Measurements from ENCODE around the gene SLC2A6.

Gene SLC2A6

DNA sequence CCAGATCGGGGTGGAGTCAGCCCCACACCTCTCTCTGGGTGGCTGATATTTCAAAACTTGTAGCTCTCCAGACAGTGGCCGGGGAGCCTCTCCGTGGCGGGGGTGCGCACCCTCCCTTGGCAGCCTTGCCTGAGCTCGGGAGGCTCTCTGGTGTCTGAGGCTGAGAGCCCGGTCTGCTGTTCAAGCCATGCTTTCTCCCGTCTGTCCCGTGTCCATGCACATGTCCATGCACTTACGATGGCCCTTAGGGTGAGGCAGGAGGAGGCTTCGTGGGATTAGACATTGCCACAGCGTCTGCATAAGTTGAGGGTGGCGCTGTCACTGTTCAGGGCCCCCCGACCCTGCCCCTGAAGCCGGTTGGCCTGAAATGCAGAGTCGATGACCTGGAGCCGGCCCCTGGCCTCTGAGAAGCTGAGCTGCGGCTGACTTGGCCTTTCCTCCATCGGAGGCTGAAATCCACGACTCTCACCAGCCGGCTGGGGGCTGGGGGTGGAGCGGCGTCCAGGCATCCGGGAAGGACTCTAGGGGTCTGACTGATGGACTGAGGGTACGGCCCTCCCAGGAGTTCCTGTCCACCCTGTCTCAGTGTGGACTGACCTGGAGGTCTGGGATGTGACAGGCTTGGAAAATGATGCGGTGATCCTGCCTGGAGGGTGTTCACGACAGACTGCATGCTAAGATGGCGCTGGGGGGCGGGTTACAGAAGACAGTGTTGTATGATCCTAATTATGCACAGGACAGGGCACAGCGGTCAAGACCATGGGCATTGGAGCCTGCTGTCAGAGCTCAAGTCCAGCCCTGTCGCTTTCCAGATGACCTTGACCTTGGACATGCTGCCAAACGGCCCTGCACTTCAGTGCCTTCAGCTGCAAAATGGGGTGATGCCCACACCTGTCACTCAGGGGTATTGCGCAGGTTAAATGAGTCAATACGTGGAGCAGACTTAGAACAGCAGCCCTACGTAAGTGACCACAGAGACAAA lies 18.3 kb upstream of the SLC2A6 start:
- no peak for DNase-seq (ENCODE audit: low read depth in 1 of 2, low spot score in 1 of 2)

DNA sequence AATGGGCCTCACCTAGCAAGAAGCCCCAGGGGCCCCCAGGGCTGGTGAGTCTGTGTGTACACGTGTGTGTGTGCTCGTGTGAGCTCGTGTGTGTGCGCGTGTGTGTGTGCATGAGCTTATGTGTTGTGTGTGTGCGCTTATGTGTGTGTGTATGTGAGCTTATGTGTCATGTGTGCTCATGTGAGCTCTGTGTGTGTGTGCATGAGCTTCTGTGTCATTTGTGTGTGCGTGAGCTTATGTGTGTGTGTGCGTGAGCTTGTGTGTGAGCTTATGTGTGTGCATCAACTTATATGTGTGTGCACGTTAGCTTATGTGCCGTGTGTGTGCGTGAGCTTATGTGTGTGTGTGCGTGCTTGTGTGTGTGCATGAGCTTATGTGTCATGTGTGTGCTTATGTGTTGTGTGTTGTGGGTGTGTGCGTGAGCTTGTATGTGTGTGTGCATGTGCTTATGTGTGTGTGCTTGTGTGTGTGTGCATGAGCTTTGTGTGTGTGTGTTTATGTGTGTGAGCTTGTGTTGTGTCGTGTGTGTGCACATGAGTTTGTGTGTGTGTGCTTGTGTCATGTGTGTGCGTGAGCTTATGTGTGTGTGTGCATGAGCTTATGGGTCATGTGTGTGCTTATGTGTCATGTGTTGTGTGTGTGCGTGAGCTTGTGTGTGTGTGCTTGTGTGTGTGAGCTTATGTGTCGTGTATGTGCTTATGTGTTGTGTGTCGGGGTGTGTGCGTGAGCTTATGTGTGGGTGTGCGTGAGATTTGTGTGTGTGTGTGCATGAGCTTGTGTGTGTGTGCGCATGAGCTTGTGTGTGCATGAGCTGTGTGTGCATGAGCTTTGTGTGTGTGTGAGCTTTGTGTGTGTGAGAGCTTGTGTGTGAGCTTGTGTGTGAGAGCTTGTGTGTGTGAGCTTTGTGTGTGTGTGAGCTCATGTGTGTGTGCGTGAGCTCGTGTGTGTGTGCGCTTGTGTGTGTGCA lies 16.7 kb upstream of the SLC2A6 start:
- no peak for DNase-seq (ENCODE audit: low read depth in 1 of 2, low spot score in 1 of 2)

DNA sequence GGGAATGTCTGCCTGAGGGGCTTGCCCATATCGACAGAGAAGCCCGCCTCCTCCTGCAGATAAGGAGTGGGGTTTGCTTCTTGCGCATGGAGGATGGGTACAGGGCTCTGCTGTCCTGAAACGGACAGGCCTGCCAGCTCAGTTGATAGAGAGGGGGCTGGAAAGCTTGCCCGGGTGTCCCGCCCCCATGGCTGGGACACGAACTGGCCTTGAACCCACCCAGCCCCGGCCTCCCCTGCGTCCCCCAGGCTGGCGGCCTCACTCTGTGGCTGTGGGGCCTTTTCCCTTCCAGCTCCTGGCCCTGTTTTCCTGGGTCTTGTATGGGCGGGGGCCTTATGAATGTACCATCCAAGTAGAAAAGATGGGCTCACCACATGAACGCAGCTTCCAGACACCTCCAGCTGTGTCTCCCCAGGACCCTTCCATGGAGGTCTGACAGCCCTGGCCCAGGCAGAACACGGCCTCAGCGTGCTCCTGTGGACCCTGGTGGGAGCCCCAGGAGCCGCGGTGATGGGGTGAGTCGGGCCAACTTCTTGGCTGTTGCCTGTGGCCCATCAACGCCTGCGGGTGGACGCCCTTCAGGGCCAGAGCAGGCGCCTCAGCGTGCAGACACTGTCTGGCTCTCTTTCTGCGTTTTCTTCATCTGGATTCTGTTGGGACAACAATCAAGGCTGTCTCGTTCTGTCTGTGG lies 15.9 kb upstream of the SLC2A6 start:
- no peak for DNase-seq (ENCODE audit: low read depth in 1 of 2, low spot score in 1 of 2)

DNA sequence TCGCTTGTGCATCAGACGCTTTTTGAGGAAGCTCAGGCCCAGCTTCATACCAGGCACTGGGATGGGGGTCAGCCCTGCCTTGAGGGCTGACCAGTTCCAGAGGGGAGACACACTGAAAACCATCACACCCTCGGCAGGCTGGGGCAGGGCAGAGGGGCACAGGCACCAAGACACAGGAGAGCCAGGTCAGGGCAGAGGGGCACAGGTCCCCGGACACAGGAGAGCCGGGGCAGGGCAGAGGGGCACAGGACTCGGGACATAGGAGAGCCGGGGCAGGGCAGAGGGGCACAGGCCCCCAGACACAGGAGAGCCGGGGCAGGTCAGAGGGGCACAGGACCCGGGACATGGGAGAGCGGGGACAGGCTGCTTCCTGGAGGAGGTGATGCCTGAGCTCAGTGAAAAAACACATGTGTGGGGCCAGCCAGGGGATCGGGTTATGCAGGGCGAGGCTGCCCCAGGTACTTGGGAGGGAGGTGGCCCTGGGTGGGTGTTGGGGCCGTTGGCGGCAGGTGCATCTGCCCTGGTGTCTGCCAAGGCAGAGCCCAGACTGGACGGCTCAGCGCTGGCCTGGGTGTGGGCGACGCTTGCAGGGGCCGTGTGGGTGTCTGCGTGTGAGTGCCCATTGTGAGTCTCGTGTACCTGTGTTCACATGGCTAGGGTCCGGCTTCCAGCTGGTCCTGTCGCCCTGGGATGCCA lies 15.1 kb upstream of the SLC2A6 start:
- DNase-seq (ENCODE audit: low read depth in 1 of 2, low spot score in 1 of 2): no peak

- no peak for DNase-seq (ENCODE audit: low read depth in 1 of 2, low spot score in 1 of 2)
These were observed 14.5 kb upstream of the SLC2A6 start for GRCh38 chr9:133493428-133493827.

GRCh38 chr9:133492061-133493021 lies 13.4 kb upstream of the SLC2A6 start:
- DNase-seq (ENCODE audit: low read depth in 1 of 2, low spot score in 1 of 2): no peak

DNA sequence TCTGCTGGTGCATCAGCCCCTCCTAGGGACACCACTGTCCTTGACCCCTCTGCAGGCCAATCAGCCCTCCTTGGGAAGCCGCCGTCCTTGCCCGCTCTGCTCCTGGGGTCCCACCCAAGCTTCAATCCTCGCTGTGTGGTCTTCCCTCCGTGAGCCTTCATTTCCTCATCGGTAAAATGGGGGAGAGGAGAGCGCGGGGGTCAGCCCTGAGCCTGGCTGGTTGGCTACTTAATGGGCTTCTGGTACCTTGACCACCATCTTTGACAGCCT lies 12.7 kb upstream of the SLC2A6 start:
- DNase-seq (ENCODE audit: low read depth in 1 of 2, low spot score in 1 of 2): no peak

DNA sequence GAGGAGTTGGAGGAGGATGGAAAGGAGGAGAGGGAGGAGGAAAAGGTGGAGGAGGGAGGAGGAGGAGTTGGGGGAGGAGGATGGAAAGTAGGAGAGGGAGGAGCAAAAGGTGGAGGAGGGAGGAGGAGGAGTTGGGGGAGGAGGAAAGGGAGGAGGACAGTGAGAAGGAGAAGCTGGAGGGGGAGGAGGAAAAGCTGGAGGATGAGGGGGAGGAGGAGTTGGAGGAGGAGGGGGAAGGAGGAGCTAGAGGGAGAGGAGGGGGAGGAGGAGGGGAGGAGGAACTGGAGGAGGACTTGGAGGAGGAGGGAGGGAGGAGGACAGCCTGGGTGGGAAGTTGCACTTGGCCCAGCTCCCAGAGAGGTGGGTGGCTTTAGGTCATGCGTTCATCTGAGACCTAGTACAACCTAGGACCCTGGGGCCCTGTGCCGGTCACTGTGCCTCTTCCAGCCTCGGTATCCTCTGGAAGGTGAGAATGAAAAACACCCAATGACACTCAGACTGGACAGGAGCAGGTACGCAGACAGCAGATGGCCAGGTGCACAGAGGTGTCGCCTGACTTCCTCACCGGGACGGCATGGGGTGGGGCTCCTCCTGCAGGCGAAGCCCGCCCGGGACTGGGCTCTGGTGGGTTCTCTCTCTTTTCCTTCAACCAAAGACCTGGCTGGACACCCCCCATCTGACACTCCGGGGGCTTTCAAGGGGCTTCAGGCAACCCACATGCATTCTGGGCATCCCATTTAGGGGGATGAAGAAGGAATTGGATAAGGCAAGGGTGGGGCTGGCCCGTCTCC lies 12.2 kb upstream of the SLC2A6 start:
- no peak for DNase-seq (ENCODE audit: low read depth in 1 of 2, low spot score in 1 of 2)

DNA sequence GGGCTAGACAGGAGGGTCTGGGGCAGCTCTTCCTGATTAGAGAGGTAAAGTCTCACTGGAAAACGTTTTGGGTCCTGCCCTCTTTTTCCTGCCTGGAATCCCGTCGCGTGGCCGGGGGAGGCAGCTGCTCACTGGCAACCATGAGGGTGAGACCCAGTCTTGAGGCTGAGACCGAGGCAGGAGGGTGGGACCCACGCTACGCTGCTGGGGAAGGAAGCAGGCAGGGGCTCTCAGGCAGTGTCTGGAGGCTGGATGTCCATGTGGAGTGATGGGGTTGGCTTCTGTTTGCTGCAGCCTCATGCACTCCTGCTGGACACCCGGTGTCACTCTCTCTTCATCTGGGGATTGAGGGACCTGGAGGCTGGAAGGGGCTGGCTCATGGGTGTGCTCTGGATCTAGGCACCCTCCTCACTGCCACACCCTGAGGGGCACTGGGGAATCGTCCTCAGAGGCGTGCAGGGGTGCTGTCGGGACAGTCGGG lies 11.3 kb upstream of the SLC2A6 start:
- no peak for DNase-seq (ENCODE audit: low read depth in 1 of 2, low spot score in 1 of 2)

GRCh38 chr9:133489253-133490190 lies 10.6 kb upstream of the SLC2A6 start:
- no peak for DNase-seq (ENCODE audit: low read depth in 1 of 2, low spot score in 1 of 2)

DNA sequence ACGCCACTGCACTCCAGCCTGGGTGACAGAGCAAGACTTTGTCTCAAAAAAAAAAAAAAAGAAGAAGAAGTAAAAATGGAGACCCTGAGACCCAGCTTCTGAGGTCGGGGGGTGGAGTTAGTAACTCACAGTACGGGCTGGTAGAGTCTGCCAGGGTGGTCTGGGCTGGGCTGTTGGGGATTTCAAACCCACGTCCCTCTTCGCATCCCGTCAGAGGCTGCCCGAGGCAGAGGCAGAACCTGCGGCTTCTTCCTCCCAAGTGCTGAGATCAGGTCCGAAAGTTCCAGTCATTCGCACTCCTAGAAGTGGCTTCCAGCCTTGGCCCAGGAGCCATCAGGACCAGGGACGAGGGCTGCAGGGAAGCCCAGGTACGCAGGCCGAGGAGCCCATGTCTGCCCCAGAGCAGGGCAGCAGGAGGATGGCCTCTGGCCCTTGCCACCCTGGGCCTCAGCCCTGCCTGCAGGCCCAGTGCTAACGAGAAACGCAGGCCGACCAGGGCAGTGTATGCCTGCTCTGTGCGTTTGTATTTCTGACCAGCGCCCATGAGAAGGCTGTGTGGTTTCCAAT lies 9.9 kb upstream of the SLC2A6 start:
- no peak for DNase-seq (ENCODE audit: low read depth in 1 of 2, low spot score in 1 of 2)

- no peak for DNase-seq (ENCODE audit: low read depth in 1 of 2, low spot score in 1 of 2)
These were observed 8.4 kb upstream of the SLC2A6 start for GRCh38 chr9:133487331-133487725.

- no peak for DNase-seq (ENCODE audit: low read depth in 1 of 2, low spot score in 1 of 2)
These were observed 6.8 kb upstream of the SLC2A6 start for GRCh38 chr9:133485531-133486260.

DNA sequence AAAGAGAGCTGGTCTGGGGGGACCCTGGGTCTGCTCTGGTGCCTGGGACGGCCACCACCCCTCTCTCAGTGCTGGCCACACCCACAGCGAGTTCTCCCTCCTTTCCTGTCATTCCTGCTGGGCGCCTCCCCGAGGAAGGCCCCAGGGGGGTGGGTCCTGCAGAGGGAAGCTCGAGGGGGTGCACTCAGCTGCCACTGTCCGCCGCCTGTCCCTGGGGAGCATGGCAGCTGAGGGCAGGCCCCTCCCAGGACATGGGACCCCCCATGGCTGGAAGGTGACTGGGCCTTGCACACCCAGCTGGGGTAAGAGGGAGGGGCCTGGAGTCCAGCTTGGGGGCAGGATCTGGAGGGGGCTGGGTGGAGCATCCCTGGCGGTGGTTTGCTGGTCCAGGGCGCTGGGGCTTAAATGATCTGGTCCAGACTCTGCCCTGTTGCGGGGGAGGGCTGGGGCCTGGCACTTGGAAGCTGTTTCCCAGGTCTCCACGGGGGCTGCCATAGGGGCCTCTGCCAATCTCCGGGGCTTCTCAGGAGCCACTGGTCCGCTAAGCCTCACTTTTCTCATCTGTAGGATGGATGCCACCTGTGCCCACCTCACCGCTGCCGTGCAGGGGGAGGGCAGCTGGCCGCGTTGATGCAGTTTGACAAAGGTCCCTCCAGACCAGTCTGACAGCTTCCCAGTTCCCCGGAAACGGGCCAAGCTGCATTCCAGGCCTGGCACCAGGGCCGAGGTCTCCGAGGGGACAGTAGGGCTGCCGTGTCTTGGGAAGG lies 6.0 kb upstream of the SLC2A6 start:
- no peak for DNase-seq (ENCODE audit: low read depth in 1 of 2, low spot score in 1 of 2)

DNA sequence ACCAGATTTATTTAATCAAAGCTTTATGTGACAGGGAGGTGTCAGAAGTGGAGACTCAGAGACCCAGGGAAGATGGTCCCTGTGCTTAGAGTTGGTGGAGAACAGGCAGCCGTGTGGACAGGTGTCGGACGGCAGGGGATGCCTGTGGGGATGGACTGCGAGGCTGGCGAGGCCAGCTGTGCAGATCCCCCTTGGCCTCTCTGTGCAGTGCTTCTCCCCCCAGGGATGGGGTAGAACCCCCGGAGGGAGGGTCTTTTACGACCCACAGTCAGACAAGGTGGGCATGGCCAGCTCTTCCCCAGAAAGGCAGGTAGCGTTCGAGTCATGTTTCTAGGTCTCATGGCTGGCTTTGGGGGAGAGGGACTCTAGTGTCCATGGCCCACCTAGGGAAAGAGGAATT lies 4.7 kb upstream of the SLC2A6 start:
- no peak for DNase-seq (ENCODE audit: low read depth in 1 of 2, low spot score in 1 of 2)
